GF-D8 (cell line): ENCODE measurements around the gene PANK4.
"Not testable (repeated sequence)": the region's sequence is repeated elsewhere in the genome, so short reads cannot be mapped to it uniquely, and the experiment has no call there.

Experiments used
- DNase-seq: peaks from one replicate; lab custom pipeline; 2025; lab: John Stamatoyannopoulos, UW

Gene PANK4

GRCh38 chr1:2460203-2460602, 66.2 kb downstream of the PANK4 start:
- DNase-seq: no peak

- DNase-seq: no peak
These were observed 66.6 kb downstream of the PANK4 start for GRCh38 chr1:2459757-2460156.

GRCh38 chr1:2459102-2459753, 67.2 kb downstream of the PANK4 start:
- DNase-seq: not testable (repeated sequence)

- DNase-seq: no peak
These were observed 67.7 kb downstream of the PANK4 start for GRCh38 chr1:2458687-2459086.
